Measurements from ENCODE around the gene ATOH8.

- TF ChIP-seq EZH2 (IDR thresholded peaks at IDR 0.05) (no peak), POLR2AphosphoS5 (IDR thresholded peaks at IDR 0.05; ENCODE audit: borderline replicate concordance, low read depth, low read length) (no peak)
These were observed 80.7 kb downstream of the ATOH8 start for GRCh38 chr2:85834466-85834865.

Measured in SK-N-MC (cell line).